ENCODE data around the gene SDC4. TPM values are rescaled to one million over a fixed set of nuclear protein-coding genes. Genes with fewer than 3 reads are reported as not detected.

Gene SDC4
- total and polyA plus RNA-seq, 10 donors = 10.4 to 56.1 (median 29.6) TPM

GRCh38 chr20:45378191-45378590, 30.0 kb upstream of the SDC4 start, which contains the start of gene TP53TG5:
Gene TP53TG5, minus strand, starts transcription at chr20:45378325. Its CDS starts 89 bp downstream, at chr20:45378236.
- Histone ChIP-seq H3K27ac (no peak within 1 kb of the TSS), H3K4me3 (no peak within 1 kb of the TSS), H3K4me1 (peaks cover 2 to 13% (median 11%) of the 10 kb centered on the region in 6 donors), H3K9me3 (no peaks in the 10 kb centered on the region), H3K36me3 (peaks cover 0 to 39% (median 0%) of the 10 kb centered on the region in 6 donors), H3K27me3 (replicated peaks in 1 of 7) (no peaks in the 10 kb centered on the region)
- intact Hi-C loops (cut with DNase I; ENCODE audit: low total_unique reads) = no loop called here
- TF ChIP-seq, protein P1, sequence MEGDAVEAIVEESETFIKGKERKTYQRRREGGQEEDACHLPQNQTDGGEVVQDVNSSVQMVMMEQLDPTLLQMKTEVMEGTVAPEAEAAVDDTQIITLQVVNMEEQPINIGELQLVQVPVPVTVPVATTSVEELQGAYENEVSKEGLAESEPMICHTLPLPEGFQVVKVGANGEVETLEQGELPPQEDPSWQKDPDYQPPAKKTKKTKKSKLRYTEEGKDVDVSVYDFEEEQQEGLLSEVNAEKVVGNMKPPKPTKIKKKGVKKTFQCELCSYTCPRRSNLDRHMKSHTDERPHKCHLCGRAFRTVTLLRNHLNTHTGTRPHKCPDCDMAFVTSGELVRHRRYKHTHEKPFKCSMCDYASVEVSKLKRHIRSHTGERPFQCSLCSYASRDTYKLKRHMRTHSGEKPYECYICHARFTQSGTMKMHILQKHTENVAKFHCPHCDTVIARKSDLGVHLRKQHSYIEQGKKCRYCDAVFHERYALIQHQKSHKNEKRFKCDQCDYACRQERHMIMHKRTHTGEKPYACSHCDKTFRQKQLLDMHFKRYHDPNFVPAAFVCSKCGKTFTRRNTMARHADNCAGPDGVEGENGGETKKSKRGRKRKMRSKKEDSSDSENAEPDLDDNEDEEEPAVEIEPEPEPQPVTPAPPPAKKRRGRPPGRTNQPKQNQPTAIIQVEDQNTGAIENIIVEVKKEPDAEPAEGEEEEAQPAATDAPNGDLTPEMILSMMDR (IDR thresholded peaks at IDR 0.05 in 8 of 11, conservative IDR thresholded peaks at IDR 0.05 in 3 of 11) = no peak
- TF ChIP-seq POLR2A (IDR thresholded peaks at IDR 0.05) = no peak
- no peak for TF ChIP-seq POLR2AphosphoS5 (IDR thresholded peaks at IDR 0.05)
- DNase-seq = no peak
- WGBS, 5 donors = 62 to 82% (median 77%) methylated on average over 1 of the region's 1 CpG

GRCh38 chr20:45377269-45377668, 29.0 kb upstream of the SDC4 start:
- 84 to 97% (median 86%) methylated on average over 11 of the region's 11 CpGs for WGBS, 5 donors
- TF ChIP-seq POLR2A (IDR thresholded peaks at IDR 0.05) = no peak
- H3K9me3 ChIP-seq = no peaks in the 10 kb centered on the region
- no peak overlapping the region for H3K4me3 ChIP-seq
- DNase-seq = no peak
- peaks cover 8 to 22% (median 21%) of the 10 kb centered on the region in 6 donors for H3K4me1 ChIP-seq
- peaks cover 0 to 39% (median 0%) of the 10 kb centered on the region in 6 donors for H3K36me3 ChIP-seq
- intact Hi-C loops (cut with DNase I; ENCODE audit: low total_unique reads) = no loop called here
- no peaks in the 10 kb centered on the region for H3K27me3 ChIP-seq (replicated peaks in 1 of 7)
- H3K27ac ChIP-seq = no peak overlapping the region

GRCh38 chr20:45374966-45375365, 26.7 kb upstream of the SDC4 start:
- Histone ChIP-seq H3K36me3 (peaks cover 0 to 39% (median 0%) of the 10 kb centered on the region in 6 donors), H3K9me3 (no peaks in the 10 kb centered on the region), H3K4me1 (peaks cover 8 to 46% (median 25%) of the 10 kb centered on the region in 6 donors), H3K4me3 (no peak overlapping the region), H3K27ac (no peak overlapping the region), H3K27me3 (replicated peaks in 1 of 7) (no peaks in the 10 kb centered on the region)
- no peak for DNase-seq
- 96 to 97% (median 96%) methylated on average over 10 to 14 of the region's 14 CpGs for WGBS, 5 donors
- TF ChIP-seq, protein P1 (IDR thresholded peaks at IDR 0.05 in 8 of 11, conservative IDR thresholded peaks at IDR 0.05 in 3 of 11) = no peak
- TF ChIP-seq POLR2AphosphoS5 (IDR thresholded peaks at IDR 0.05) (peak in 1 of 3 donors; percentile 28), POLR2A (IDR thresholded peaks at IDR 0.05) (no peak)
- intact Hi-C loops (cut with DNase I; ENCODE audit: low total_unique reads) = loop anchor here (5.0 kb wide), 2 partner anchors 42 to 62 kb away; partner anchors contain the start of gene PIGT

DNA sequence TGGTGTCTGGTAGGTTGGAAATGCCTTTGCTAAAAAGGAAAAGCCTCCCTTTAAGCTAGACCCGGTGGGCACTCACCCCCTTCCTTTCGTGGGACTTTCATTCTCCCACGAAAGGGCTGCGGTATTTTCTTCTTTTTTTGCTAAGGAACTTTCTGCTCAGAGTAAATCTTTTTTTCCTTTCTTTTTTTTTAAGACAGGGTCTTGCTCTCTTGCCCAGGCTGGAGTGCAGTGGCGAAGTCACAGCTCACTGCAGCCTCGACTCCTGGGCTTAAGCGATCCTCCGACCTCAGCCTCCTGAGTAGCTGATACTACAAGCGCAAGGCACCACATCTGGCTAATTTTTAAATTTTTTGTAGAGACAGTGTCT, 25.9 kb upstream of the SDC4 start:
- intact Hi-C loops (cut with DNase I; ENCODE audit: low total_unique reads) = loop anchor here (5.0 kb wide), 2 partner anchors 43 to 63 kb away; partner anchors contain the start of gene PIGT
- Histone ChIP-seq H3K27ac (peak overlapping the region in 7 of 8 donors; percentile 70 to 85 (median 76)), H3K4me3 (peak overlapping the region; percentile 24 to 72 (median 48)), H3K36me3 (peaks cover 0 to 39% (median 0%) of the 10 kb centered on the region in 6 donors), H3K9me3 (no peaks in the 10 kb centered on the region), H3K4me1 (peaks cover 8 to 54% (median 32%) of the 10 kb centered on the region in 6 donors), H3K27me3 (replicated peaks in 1 of 7) (no peaks in the 10 kb centered on the region)
- TF ChIP-seq, protein P1 (IDR thresholded peaks at IDR 0.05 in 8 of 11, conservative IDR thresholded peaks at IDR 0.05 in 3 of 11) = peak in 3 of 11 experiments; percentile 0 to 57 (median 22)
- TF ChIP-seq POLR2A (IDR thresholded peaks at IDR 0.05) (no peak), POLR2AphosphoS5 (IDR thresholded peaks at IDR 0.05) (no peak)
- 51 to 57% (median 55%) methylated on average over 9 of the region's 9 CpGs for WGBS, 5 donors
- DNase-seq = no peak

Data from spleen (tissue), 11 donors.